Forelimb muscle (tissue), 1 donor: Measurements from ENCODE around the gene ETS1. TPM values are rescaled to one million over a fixed set of nuclear protein-coding genes. Genes with fewer than 3 reads are reported as not detected.

ENCODE experiments used
- polyA plus RNA-seq: library from polyadenylated mRNA; unstranded; fragments of 120-200 nt; gene quantifications from one replicate; pipeline ENCODE4 v1.2.1, GENCODE V29; 2013; ENCODE audit not compliant: insufficient read length

ETS1 gene
- polyA plus RNA-seq, 1 donor = 45.2 TPM

Other genes starting within 250 kb of the ETS1 start
- gene FLI1, start 106.5 kb upstream of the ETS1 start, polyA plus RNA-seq = 13.9 TPM